GM18907 (cell line): ENCODE measurements around the gene ACTN2.

Experiments
- ATAC-seq: cut with Tn5 transposase; IDR thresholded peaks from one replicate; pipeline ENCODE4 v1.9.1; 2021; ENCODE audit warnings: mild to moderate bottlenecking, moderate library complexity; ENCODE audit not compliant: unreplicated experiment

The ACTN2 gene

DNA sequence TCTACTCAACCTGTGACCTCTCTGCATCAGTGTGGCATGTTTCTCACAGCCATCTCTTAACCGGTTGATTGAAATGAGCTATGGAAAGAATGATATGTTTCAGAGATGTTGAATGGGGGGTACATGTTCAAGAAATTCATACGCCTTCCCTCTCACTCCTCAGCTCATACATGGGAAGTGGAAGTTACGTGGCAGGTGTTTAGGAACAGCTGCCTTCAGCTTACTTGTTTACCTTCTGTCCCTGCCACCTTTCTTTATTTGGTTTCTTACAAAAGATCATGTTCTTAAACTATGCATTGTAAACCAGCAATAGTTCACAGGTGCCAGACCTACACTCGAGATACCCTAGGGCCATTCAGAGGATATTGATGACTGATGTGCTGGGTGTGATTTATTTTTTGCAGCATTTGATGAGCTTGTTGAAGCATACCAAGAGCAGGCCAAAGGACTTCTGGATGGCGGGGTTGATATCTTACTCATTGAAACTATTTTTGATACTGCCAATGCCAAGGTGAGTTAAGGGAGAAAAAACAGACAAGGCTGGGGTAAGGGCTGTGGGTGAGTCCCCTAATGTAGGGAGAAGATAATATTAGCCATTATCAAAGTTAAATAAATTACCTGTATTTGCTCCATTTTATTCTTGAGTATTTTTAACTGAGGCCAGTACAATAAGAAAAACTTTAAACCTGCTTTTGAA lies 126.2 kb downstream of the ACTN2 start:
- no peak for ATAC-seq
